HG03060 (cell line): Measurements from ENCODE around the gene ADGRE2.
"Not testable (repeated sequence)": the region's sequence is repeated elsewhere in the genome, so short reads cannot be mapped to it uniquely, and the experiment has no call there.

Experiments
- ATAC-seq: cut with Tn5 transposase; IDR thresholded peaks from one replicate; pipeline ENCODE4 v1.9.1; 2021; ENCODE audit warnings: low read depth, moderate number of reproducible peaks; ENCODE audit not compliant: unreplicated experiment

Gene ADGRE2

GRCh38 chr19:14780622-14781225, 2.4 kb upstream of the ADGRE2 start:
- ATAC-seq, result not testable (repeated sequence)

DNA sequence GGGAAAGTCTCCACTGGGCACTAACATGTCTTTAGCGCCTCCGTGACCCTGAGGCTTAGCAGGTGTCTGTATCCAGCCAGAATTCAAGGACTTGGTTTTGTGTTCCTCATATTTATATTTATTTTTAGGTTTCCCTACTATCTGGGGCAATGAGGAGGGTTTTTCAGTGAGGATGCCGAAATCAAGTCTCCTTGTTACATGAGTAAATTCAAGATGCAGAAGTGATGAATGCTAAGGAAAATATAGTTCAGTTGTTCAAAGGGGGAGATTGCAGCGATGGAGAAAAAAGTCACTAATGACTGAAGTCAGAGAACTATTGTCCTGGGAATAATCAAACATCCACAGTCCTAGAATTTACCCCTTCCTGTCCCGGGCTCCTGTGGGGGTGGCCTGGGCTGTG, 791 bp upstream of the ADGRE2 start:
- no peak for ATAC-seq

GRCh38 chr19:14777645-14778044, 715 bp downstream of the ADGRE2 start:
- not testable (repeated sequence) for ATAC-seq

DNA sequence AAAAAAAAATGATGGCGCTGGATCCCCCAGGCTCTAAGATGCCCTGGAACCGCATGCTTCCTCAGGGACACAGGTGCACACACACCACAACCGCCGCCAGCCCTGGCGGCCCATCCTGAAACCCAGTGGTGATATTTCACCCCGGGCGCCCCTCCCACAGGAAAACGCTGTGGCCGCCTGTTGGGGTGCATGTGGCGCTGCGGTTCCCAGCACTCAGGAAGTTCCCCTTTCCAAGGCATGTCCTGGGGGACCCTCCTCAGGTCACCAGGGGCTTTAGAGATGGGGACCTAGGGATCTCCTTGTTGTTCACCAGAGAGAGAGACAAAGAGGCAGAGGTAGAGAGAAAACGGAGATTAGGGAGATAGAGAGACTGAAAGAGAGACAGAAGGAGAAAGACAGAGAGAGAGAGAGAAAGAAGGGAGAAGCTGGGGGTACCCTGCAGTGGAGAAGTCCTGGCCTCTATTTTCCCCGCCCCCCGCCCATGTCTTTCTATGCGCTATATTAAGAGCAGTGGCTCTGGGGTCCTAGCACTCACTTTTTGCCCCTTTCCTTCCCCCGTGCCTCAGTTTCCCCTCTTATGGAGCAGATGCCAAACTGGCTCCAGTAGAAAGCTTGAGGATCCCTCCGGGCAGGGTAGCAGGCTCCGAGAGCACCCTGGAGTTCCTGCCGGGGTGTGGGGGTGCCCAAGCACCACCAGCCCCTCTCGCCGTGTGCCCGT, 2.3 kb downstream of the ADGRE2 start:
- no peak for ATAC-seq

GRCh38 chr19:14775326-14775725, 3.0 kb downstream of the ADGRE2 start:
- not testable (repeated sequence) for ATAC-seq

DNA sequence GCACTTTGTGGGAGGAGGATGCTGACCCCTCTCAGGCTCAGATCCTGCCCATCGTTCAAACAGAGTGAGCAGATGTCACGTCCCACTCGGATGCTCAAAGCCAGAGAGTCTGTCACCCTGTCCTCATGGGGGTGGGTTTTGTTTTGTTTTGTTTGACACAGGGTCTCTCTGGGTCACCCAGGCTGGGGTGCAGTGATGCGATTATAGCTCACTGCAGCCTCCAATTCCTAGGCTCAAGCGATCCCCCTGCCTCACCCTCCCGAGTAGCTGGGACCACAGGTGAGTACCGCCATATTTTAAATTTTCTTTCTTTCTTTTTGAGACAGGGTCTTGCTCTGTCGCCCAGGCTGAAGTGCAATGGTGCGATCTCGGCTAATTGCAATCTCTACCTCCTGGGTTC, 4.0 kb downstream of the ADGRE2 start:
- no peak for ATAC-seq

GRCh38 chr19:14773722-14774121, 4.6 kb downstream of the ADGRE2 start:
- not testable (repeated sequence) for ATAC-seq

DNA sequence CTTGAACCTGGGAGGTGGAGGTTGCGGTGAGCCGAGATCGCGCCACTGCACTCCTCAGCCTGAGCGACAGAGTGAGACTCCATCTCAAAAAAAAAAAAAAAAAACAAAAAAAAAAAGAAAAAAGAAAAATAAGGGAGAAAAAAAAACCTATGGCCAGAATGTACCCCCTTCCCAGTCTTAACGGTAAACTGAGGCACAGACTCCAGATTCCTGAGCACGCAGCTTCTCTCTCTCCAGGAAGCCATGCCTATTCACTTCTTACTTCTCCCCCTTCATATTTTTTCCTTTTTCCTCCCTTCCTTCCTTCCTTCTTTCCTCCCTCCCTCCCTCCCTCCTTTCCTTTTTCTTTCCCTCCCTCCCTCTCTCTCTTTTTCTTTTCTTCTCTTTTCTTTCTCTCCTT, 5.4 kb downstream of the ADGRE2 start:
- ATAC-seq, result no peak

- no peak for ATAC-seq
Observed at GRCh38 chr19:14772467-14772866, 5.9 kb downstream of the ADGRE2 start.

DNA sequence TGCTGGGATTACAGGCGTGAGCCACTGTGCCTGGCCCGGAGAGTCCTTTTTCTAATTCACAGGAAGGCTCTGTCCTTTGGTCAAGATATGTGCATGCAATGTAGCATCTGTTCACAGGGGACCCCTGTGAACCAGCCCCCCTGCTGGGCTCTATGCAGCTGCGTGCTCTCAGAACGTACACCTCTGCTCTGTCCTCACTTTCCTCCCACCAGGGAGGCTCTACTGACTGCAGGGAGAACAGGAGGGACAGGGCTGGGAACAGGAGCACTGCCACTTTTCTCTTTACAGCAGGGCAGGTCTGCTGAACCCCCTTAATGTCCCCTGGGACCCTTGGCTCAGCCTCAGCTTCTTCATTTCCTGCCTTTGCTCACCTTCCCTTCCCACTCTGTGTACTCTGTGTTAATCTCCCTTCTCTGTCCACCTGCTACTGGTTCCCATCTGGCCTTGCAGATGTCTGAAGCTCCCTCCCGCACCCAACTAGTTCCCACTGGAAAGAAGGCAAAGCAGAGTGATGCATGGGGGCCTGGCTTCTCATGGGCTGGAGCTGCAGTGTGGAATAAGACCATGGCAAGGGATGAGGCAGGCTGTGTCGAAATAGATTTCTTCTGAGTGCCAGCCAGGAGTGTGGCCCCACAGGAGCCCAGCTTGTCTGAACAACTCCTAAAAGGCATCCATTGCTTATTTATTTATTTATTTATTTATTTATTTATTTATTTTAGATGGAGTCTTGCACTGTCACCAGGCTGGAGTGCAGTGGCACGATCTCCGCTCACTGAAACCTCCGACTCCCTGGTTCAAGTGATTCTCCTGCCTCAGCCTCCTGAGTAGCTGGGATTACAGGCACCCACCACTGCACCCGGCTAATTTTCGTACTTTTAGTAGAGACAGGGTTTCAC, 7.2 kb downstream of the ADGRE2 start:
- ATAC-seq, result no peak

- ATAC-seq, result no peak
Observed at GRCh38 chr19:14770136-14770535, 8.2 kb downstream of the ADGRE2 start.

GRCh38 chr19:14769201-14769600, 9.2 kb downstream of the ADGRE2 start:
- no peak for ATAC-seq

DNA sequence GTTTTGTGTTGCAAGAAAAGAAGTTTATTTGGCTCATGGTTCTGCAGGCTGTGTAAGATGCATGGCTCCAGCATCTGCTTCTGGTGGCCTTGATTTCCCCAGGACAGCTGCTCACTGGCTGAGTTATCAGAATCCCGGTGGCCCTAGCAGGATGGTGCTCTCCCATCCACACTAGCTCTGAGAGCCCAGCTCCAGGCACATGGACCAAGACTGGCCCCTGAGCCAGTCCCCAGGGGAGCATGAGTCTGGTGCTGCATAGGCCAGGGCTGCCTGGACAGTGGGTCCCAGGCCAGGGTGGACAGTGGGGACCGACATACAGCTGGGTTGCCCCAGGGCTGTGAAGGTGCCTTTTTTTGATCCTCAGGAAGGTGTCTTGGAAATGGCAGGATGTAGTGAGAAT, 10.4 kb downstream of the ADGRE2 start:
- ATAC-seq, result no peak

GRCh38 chr19:14767466-14767971, 10.8 kb downstream of the ADGRE2 start:
- ATAC-seq, result no peak

- not testable (repeated sequence) for ATAC-seq
Observed at GRCh38 chr19:14765841-14766240, 12.5 kb downstream of the ADGRE2 start.

DNA sequence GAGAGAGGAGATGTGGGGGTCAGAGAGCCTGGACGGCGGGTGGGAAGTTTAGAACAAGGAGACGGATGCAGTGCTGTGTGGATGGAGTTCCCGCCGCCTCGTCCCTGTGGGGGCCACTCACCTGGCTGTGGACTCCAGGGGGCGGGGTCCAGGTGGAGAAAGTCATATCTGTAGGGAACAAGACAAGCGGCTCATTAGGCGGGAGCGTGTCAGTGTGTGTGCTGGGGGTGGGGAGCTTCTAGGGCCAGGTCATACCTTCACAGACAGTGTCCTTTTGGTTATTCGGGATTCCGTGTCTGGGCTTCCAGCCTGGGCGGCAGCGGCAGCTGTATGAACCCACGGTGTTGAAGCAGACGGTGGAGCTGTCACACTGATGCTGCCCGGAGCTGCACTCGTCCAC, 13.0 kb downstream of the ADGRE2 start:
- not testable (repeated sequence) for ATAC-seq

DNA sequence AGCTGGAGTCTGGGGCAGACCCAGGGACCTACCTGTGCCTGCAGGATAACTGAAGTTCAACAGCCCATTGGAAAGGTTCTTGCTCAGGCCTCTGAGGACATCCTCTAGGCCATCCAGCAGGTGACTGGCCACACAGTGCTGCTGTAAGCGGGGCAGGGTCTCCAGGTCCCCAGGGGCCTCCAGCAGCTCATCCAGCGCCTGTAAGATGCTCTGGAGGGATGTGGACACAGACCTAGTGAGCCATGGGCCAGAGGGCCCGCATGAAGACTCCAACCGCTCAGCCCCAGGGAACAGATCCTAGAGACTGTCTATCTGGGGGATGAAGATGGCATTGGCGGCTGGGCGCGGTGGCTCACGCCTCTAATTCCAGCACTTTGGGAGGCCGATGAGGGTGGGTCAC, 14.0 kb downstream of the ADGRE2 start:
- ATAC-seq, result no peak

- ATAC-seq, result no peak
Observed at GRCh38 chr19:14763497-14764145, 14.7 kb downstream of the ADGRE2 start.

DNA sequence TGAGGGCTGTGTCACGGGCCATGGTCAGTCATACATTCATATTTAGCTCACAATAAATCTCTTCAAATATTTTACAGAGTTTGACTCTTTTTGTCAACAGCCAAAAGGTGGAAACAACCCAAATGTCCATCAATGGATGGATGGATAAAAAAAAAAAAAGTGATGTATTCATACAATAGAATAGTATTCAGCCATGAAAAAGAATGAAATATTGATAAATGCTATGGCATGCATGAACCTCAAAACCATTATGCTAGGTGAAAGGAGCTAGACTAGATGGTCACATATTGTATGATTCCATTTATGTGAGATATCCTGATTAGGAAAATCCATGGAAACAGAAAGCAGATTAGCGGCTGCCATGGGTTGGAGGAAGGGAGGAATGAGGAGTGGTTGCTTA, 16.2 kb downstream of the ADGRE2 start:
- no peak for ATAC-seq

DNA sequence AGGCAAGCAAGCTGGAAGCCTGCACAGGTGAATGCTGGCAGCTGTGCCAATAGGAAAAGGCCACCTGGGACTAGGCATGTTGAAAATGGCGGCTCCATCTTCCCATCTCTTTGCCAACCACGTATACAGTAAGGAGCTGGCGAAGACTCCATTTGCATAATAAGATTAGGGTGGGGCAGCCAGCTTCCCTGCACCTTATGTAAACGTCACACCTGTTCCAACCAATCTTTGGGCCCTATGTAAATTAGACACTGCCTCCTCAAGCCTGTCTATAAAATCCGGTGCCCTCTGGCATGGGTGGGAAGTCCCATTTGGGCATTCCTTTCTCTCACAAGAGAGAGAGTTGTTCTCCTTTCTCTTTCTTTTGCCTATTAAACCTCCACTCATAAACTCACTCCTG, 16.8 kb downstream of the ADGRE2 start:
- ATAC-seq, result no peak

- no peak for ATAC-seq
Observed at GRCh38 chr19:14758816-14759215, 19.5 kb downstream of the ADGRE2 start.
